Measurements from ENCODE around the gene ECE2. TPM values are rescaled to one million over a fixed set of nuclear protein-coding genes. Genes with fewer than 3 reads are reported as not detected.

The ECE2 gene
- total and polyA plus RNA-seq, 4 donors = 3.6 to 23.1 (median 15.5) TPM

GRCh38 chr3:184239221-184239620, 36.6 kb upstream of the ECE2 start:
- Histone ChIP-seq H3K4me1 (ENCODE audit: control insufficient read depth, insufficient read depth, low read length) (peaks cover 7% of the 10 kb centered on the region), H3K27me3 (ENCODE audit: control insufficient read depth, insufficient read depth, low read length) (no peaks in the 10 kb centered on the region), H3K36me3 (ENCODE audit: control insufficient read depth, insufficient read depth, low read length) (peaks cover 47% of the 10 kb centered on the region), H3K4me3 (ENCODE audit: low read depth, low read length) (no peak overlapping the region), H3K9me3 (ENCODE audit: control insufficient read depth, insufficient read depth, low read length) (no peaks in the 10 kb centered on the region), H3K27ac (ENCODE audit: low read depth, low read length) (no peak overlapping the region)
- DNase-seq (ENCODE audit: low read depth in 4 of 6, low spot score in 6 of 6) = no peak
- WGBS (ENCODE audit: insufficient coverage) = 87% methylated on average over 6 of the region's 8 CpGs

DNA sequence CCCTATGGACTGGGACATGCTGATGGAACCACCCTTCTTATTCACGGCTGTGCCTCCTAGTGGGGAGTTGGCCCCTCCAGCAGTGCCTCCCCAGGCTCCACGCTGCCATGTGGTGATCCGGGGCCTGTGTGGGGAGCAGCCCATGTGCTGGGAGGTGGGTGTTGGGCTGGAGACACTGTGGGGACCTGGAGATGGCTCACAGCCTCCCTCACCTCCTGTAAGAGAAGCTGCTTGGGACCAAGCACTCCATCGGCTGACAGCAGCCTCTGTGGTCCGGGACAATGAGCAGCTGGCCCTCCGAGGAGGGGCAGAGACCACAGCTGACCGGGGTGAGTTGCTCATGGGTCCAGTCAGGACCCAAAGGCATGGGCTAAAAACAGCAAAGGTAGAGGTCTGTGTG, 36.1 kb upstream of the ECE2 start:
- Histone ChIP-seq H3K36me3 (ENCODE audit: control insufficient read depth, insufficient read depth, low read length) (peaks cover 51% of the 10 kb centered on the region), H3K27ac (ENCODE audit: low read depth, low read length) (no peak overlapping the region), H3K27me3 (ENCODE audit: control insufficient read depth, insufficient read depth, low read length) (no peaks in the 10 kb centered on the region), H3K4me1 (ENCODE audit: control insufficient read depth, insufficient read depth, low read length) (peaks cover 6% of the 10 kb centered on the region), H3K9me3 (ENCODE audit: control insufficient read depth, insufficient read depth, low read length) (no peaks in the 10 kb centered on the region), H3K4me3 (ENCODE audit: low read depth, low read length) (no peak overlapping the region)
- DNase-seq (ENCODE audit: low read depth in 4 of 6, low spot score in 6 of 6) = no peak
- WGBS (ENCODE audit: insufficient coverage) = 68% methylated on average over 4 of the region's 7 CpGs

- Histone ChIP-seq H3K36me3 (ENCODE audit: control insufficient read depth, insufficient read depth, low read length) (peaks cover 59% of the 10 kb centered on the region), H3K27ac (ENCODE audit: low read depth, low read length) (no peak overlapping the region), H3K9me3 (ENCODE audit: control insufficient read depth, insufficient read depth, low read length) (no peaks in the 10 kb centered on the region), H3K27me3 (ENCODE audit: control insufficient read depth, insufficient read depth, low read length) (no peaks in the 10 kb centered on the region), H3K4me3 (ENCODE audit: low read depth, low read length) (no peak overlapping the region), H3K4me1 (ENCODE audit: control insufficient read depth, insufficient read depth, low read length) (peaks cover 6% of the 10 kb centered on the region)
- WGBS (ENCODE audit: insufficient coverage) = 67% methylated on average over 2 of the region's 4 CpGs
- no peak for DNase-seq (ENCODE audit: low read depth in 4 of 6, low spot score in 6 of 6)
Measured at GRCh38 chr3:184240384-184241140, 35.3 kb upstream of the ECE2 start.

- Histone ChIP-seq H3K36me3 (ENCODE audit: control insufficient read depth, insufficient read depth, low read length) (peaks cover 57% of the 10 kb centered on the region), H3K4me3 (ENCODE audit: low read depth, low read length) (no peak overlapping the region), H3K4me1 (ENCODE audit: control insufficient read depth, insufficient read depth, low read length) (peaks cover 6% of the 10 kb centered on the region), H3K27ac (ENCODE audit: low read depth, low read length) (no peak overlapping the region), H3K27me3 (ENCODE audit: control insufficient read depth, insufficient read depth, low read length) (no peaks in the 10 kb centered on the region), H3K9me3 (ENCODE audit: control insufficient read depth, insufficient read depth, low read length) (no peaks in the 10 kb centered on the region)
- WGBS (ENCODE audit: insufficient coverage) = 21% methylated on average over 17 of the region's 17 CpGs
- DNase-seq (ENCODE audit: low read depth in 4 of 6, low spot score in 6 of 6) = no peak
Measured at GRCh38 chr3:184241141-184241446, 34.7 kb upstream of the ECE2 start.

DNA sequence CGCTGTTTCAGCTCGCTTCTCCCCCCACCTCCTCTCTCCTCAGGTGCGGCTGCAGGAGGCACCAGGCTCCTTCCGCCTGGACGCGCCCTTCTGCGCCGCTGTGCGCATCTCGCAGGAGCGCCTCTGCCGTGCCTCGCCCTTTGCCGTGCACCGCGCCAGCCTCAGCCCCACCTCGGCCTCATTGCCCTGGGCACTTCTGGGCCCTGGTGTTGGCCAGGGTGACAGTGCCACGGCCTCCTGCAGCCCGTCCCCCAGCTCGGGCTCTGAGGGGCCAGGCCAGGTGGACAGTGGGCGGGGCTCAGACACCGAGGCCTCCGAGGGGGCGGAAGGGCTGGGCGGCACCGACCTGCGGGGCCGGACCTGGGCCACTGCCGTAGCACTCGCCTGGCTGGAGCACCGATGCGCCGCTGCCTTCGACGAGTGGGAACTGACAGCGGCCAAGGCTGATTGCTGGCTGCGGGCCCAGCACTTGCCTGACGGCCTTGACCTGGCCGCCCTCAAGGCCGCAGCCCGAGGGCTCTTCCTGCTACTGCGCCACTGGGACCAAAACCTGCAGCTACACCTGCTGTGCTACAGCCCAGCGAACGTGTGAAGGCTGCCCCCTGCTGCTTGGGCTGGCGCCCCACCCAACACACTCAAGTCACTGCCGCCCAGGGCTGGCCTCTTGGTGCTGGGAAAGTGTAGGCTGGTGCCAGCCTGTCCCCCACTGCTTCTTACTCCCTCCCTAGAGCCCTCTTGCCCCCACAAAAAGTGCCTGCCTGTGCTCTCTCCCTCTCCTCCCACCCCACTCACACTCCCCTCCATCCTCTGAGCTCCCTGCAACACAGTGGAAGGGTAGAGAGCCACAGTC, 34.1 kb upstream of the ECE2 start:
- WGBS (ENCODE audit: insufficient coverage) = 17% methylated on average over 46 of the region's 46 CpGs
- no peak overlapping the region for H3K4me3 ChIP-seq (ENCODE audit: low read depth, low read length)
- H3K9me3 ChIP-seq (ENCODE audit: control insufficient read depth, insufficient read depth, low read length) = no peaks in the 10 kb centered on the region
- no peak for DNase-seq (ENCODE audit: low read depth in 4 of 6, low spot score in 6 of 6)
- H3K4me1 ChIP-seq (ENCODE audit: control insufficient read depth, insufficient read depth, low read length) = peaks cover 6% of the 10 kb centered on the region
- peaks cover 56% of the 10 kb centered on the region for H3K36me3 ChIP-seq (ENCODE audit: control insufficient read depth, insufficient read depth, low read length)
- H3K27me3 ChIP-seq (ENCODE audit: control insufficient read depth, insufficient read depth, low read length) = no peaks in the 10 kb centered on the region
- no peak overlapping the region for H3K27ac ChIP-seq (ENCODE audit: low read depth, low read length)

DNA sequence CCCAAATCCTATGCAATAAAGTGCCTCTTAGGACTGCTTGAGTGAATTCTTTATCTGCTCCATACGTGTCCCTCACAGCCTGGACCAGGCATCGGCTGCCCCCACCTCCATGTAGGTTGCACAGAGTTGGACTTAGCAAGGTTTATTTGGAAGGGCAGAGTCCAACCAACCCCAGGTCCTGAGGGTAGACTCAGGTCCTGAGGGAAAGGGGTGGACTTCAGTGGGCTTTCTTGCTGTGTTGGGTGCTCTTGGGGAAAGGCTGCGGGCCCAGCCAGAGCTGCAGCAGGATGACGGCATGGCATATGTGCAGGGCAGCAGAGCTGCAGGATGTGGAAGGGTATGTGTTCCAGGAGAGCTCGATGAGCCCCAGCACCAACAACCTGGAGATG, 33.5 kb upstream of the ECE2 start:
- H3K27me3 ChIP-seq (ENCODE audit: control insufficient read depth, insufficient read depth, low read length) = no peaks in the 10 kb centered on the region
- no peaks in the 10 kb centered on the region for H3K9me3 ChIP-seq (ENCODE audit: control insufficient read depth, insufficient read depth, low read length)
- H3K27ac ChIP-seq (ENCODE audit: low read depth, low read length) = no peak overlapping the region
- H3K4me3 ChIP-seq (ENCODE audit: low read depth, low read length) = no peak overlapping the region
- no peak for DNase-seq (ENCODE audit: low read depth in 4 of 6, low spot score in 6 of 6)
- peaks cover 56% of the 10 kb centered on the region for H3K36me3 ChIP-seq (ENCODE audit: control insufficient read depth, insufficient read depth, low read length)
- H3K4me1 ChIP-seq (ENCODE audit: control insufficient read depth, insufficient read depth, low read length) = peaks cover 6% of the 10 kb centered on the region
- WGBS (ENCODE audit: insufficient coverage) = 94% methylated on average over 5 of the region's 5 CpGs

DNA sequence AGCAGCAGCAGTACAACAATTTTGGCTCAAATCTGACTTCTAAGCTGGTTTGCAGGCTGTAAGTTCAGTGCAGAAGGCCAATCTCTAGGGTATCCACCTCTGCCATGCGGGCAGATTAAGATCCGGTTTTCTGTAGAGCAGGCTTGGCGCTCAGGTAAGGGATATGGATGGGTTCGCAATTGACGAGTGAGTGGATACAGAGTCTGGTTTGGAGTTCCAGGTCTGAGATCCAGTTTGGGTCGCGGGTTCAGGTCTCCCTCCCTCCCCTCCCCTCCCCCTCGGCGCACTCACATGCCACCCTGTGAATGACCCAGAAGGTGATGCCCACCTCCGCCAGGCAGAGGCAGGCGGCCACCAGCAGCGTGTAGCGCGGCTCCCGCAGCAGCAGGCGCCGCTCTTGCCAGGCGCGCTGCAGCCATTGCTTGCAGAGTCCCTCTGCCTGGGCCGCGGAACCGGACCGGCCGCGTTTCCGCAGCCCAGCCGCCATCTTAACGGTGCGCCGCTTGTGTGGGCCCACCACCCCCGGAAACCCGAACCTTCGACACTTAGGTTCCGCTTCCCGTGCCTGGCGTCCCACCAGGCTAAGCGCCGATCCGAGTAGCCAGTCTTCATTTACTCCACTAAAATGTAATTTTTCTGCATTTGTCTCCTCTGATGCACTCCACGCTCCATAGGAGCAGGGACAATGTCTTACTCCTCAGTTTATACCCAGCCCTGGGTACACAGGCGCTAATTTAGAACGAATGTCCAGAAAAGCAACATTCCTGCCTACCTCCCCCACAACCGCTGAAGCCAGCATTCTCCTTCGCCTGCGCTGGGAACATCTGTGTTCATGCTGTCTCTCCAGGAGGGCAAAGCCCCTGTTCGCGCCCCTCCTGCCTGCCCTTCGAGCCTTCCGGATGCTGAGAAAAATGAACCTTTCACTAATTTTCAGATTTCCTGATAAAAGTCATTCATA, 27.1 kb upstream of the ECE2 start, which contains the start of gene ALG3:
Gene ALG3, minus strand, starts transcription at position 509 of the 958 bp plus-strand sequence. Its CDS starts 22 bp downstream, at position 487.
- peak within 1 kb of the TSS; percentile 91 for H3K4me3 ChIP-seq (ENCODE audit: low read depth, low read length)
- DNase-seq (ENCODE audit: low read depth in 4 of 6, low spot score in 6 of 6) = peak in 5 of 6 donors; percentile 77 to 96 (median 84)
- WGBS (ENCODE audit: insufficient coverage) = 0% methylated on average over 41 of the region's 49 CpGs

GRCh38 chr3:184249412-184250166, 26.2 kb upstream of the ECE2 start, which contains the start of gene EEF1AKMT4:
TSS of gene EEF1AKMT4 (plus strand) at chr3:184249672. CDS start at chr3:184249695, 23 bp downstream.
- WGBS (ENCODE audit: insufficient coverage) = under 1% methylated on average over 54 of the region's 54 CpGs
- Histone ChIP-seq H3K27ac (ENCODE audit: low read depth, low read length) (peak within 1 kb of the TSS; percentile 67), H3K9me3 (ENCODE audit: control insufficient read depth, insufficient read depth, low read length) (no peaks in the 10 kb centered on the region), H3K4me1 (ENCODE audit: control insufficient read depth, insufficient read depth, low read length) (peaks cover 22% of the 10 kb centered on the region), H3K36me3 (ENCODE audit: control insufficient read depth, insufficient read depth, low read length) (peaks cover 9% of the 10 kb centered on the region), H3K27me3 (ENCODE audit: control insufficient read depth, insufficient read depth, low read length) (no peaks in the 10 kb centered on the region), H3K4me3 (ENCODE audit: low read depth, low read length) (peak within 1 kb of the TSS; percentile 91)
- DNase-seq (ENCODE audit: low read depth in 4 of 6, low spot score in 6 of 6) = peak; percentile 82 to 98 (median 88)

More for the DNA sequence above, 27.1 kb upstream of the ECE2 start, which contains the start of gene ALG3:
- Histone ChIP-seq H3K4me1 (ENCODE audit: control insufficient read depth, insufficient read depth, low read length) (peaks cover 22% of the 10 kb centered on the region), H3K9me3 (ENCODE audit: control insufficient read depth, insufficient read depth, low read length) (no peaks in the 10 kb centered on the region), H3K27ac (ENCODE audit: low read depth, low read length) (peak within 1 kb of the TSS; percentile 67), H3K36me3 (ENCODE audit: control insufficient read depth, insufficient read depth, low read length) (peaks cover 18% of the 10 kb centered on the region), H3K27me3 (ENCODE audit: control insufficient read depth, insufficient read depth, low read length) (no peaks in the 10 kb centered on the region)
